ENCODE measurements around the gene EMX1.

EMX1 gene

DNA sequence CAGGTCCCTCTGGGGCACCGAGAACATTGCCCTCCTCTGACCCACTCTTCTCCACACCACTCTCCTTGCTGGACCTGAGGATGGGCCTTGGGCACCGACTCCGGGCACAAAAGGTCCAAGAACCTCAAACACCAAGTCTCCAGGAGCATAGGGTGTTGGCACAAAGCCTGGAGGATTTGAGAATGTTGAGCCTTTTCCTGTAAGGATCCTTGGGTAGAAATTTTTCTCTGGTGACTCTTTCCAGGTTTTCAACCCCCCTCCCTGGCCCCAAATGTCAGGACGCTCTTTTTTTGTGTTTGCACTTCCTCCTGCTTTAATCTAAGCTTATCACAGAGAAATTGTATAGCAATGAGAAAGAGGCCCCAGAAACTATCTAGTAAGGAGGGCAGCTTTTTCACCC lies 20.9 kb upstream of the EMX1 start:
- no peak overlapping the region for H3K27ac ChIP-seq (ENCODE audit: extremely low read depth, low read depth, low read length)
- no peaks in the 10 kb centered on the region for H3K4me1 ChIP-seq (ENCODE audit: control insufficient read depth, insufficient read depth, low read length)
- ChIA-PET CTCF (interaction anchor here (0.5 to 8.1 kb wide), 5 partner anchors 9 to 320 kb away, joined by 3 to 168 read pairs (median 15); partner anchors contain the start of gene SPR), POLR2A (interaction anchor here (0.6 kb wide), 1 partner anchor 78 kb away, joined by 3 read pairs; no protein-coding TSS in a partner anchor)
- no peaks in the 10 kb centered on the region for H3K9me3 ChIP-seq (ENCODE audit: control insufficient read depth, insufficient read depth, low read depth, low read length)
- no peak for TF ChIP-seq ZBTB21 (tag by site-specific recombination; IDR thresholded peaks at IDR 0.05)
- TF ChIP-seq ZNF510 (tag by site-specific recombination; IDR thresholded peaks at IDR 0.05; ENCODE audit: insufficient replicate concordance), result no peak
- TF ChIP-seq ZNF366 (tag by site-specific recombination; conservative IDR thresholded peaks at IDR 0.05), result no peak
- TF ChIP-seq ZNF155 (tag by site-specific recombination; IDR thresholded peaks at IDR 0.05), result no peak
- no peak for TF ChIP-seq YY2 (tag by site-specific recombination; IDR thresholded peaks at IDR 0.05)
- TF ChIP-seq ZNF791 (tag by site-specific recombination; IDR thresholded peaks at IDR 0.05), result no peak
- TF ChIP-seq ZXDB (tag by site-specific recombination; IDR thresholded peaks at IDR 0.05), result no peak
- TF ChIP-seq ZNF621 (tag by site-specific recombination; IDR thresholded peaks at IDR 0.05), result no peak
- no peak for TF ChIP-seq ZNF501 (tag by site-specific recombination; IDR thresholded peaks at IDR 0.05)
- TF ChIP-seq KLF17 (tag by site-specific recombination; IDR thresholded peaks at IDR 0.05), result no peak
- TF ChIP-seq ZNF654 (tag by site-specific recombination; IDR thresholded peaks at IDR 0.05; ENCODE audit: low read depth), result no peak
- TF ChIP-seq ZNF350 (tag by site-specific recombination; IDR thresholded peaks at IDR 0.05), result no peak
- no peak for TF ChIP-seq ZBTB17 (tag by site-specific recombination; IDR thresholded peaks at IDR 0.05)
- H3K36me3 ChIP-seq (ENCODE audit: control insufficient read depth in 2 of 2, insufficient read depth in 1 of 2, low read length in 2 of 2), result peaks cover 0 to 10% of the 10 kb centered on the region in 2 experiments; a peak in 1 of 3 replicates
- H3K4me3 ChIP-seq (ENCODE audit: low read depth, low read length), result no peak overlapping the region

DNA sequence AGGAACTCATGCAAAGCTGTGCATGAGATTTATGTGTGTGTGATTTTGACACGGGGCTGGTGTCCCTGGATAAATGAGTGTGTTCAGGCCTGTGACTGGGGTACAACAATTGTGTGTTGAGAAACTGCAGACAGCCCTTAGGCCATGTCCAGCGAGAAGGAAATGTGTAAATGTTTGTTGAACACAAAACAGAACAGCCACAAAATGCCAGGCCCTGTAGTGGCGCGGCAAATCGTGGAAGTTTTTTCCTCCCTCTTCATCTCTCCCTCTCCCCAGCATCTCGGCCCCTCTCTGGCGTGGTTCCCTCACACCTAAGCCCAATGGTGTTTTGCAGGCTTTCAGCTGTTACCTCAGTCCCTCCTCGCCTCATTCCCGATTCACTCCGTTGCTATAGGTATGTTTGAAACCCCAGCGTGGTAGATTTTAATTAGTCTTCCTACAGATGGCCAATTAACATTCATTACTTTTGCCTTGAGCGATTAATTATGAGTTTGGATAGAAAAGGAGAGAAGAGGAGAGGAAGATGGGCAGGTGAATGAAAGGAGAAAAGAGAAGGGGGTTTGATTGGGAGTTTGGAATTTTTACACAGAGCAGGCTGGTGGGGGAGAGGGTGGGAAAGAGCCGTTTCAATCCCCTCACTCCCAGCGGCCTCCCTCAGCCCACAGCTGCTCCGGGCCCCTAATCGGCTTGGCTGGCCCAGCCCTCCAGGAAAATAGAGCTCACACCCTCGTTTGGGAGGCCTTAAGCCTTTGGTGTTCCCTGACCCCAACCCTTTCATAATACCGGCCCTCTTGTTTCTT lies 19.3 kb upstream of the EMX1 start:
- Histone ChIP-seq H3K27ac (ENCODE audit: extremely low read depth, low read depth, low read length) (no peak overlapping the region), H3K4me1 (ENCODE audit: control insufficient read depth, insufficient read depth, low read length) (no peaks in the 10 kb centered on the region), H3K4me3 (ENCODE audit: low read depth, low read length) (no peak overlapping the region), H3K9me3 (ENCODE audit: control insufficient read depth, insufficient read depth, low read depth, low read length) (no peaks in the 10 kb centered on the region), H3K36me3 (ENCODE audit: control insufficient read depth in 2 of 2, insufficient read depth in 1 of 2, low read length in 2 of 2) (no peaks in the 10 kb centered on the region)
- CTCF ChIA-PET, result interaction anchor here (0.5 to 3.9 kb wide), 13 partner anchors 9 to 279 kb away, joined by 3 to 15 read pairs (median 3); partner anchors contain the start of genes EMX1 and SPR
- POLR2A ChIA-PET, result interaction anchor here (0.7 kb wide), 1 partner anchor 21 kb away, joined by 3 read pairs; no protein-coding TSS in a partner anchor
- TF ChIP-seq ZNF184 (tag by site-specific recombination; IDR thresholded peaks at IDR 0.05) (no peak), ZNF555 (tag by site-specific recombination; conservative IDR thresholded peaks at IDR 0.05) (no peak), SCRT1 (tag by site-specific recombination; IDR thresholded peaks at IDR 0.05; ENCODE audit: borderline replicate concordance) (no peak), ZNF202 (tag by site-specific recombination; IDR thresholded peaks at IDR 0.05; ENCODE audit: borderline replicate concordance) (no peak), KLF17 (tag by site-specific recombination; IDR thresholded peaks at IDR 0.05) (no peak), ZNF544 (tag by site-specific recombination; IDR thresholded peaks at IDR 0.05) (no peak), ZNF426 (tag by site-specific recombination; IDR thresholded peaks at IDR 0.05) (no peak), ZNF354C (tag by site-specific recombination; IDR thresholded peaks at IDR 0.05; ENCODE audit: borderline replicate concordance, low read depth) (no peak), ZNF341 (tag by site-specific recombination; IDR thresholded peaks at IDR 0.05; ENCODE audit: low read depth) (no peak)
- TF ChIP-seq, protein P1, sequence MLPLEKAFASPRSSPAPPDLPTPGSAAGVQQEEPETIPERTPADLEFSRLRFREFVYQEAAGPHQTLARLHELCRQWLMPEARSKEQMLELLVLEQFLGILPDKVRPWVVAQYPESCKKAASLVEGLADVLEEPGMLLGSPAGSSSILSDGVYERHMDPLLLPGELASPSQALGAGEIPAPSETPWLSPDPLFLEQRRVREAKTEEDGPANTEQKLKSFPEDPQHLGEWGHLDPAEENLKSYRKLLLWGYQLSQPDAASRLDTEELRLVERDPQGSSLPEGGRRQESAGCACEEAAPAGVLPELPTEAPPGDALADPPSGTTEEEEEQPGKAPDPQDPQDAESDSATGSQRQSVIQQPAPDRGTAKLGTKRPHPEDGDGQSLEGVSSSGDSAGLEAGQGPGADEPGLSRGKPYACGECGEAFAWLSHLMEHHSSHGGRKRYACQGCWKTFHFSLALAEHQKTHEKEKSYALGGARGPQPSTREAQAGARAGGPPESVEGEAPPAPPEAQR (tag by site-specific recombination; IDR thresholded peaks at IDR 0.05), result no peak

All from HEK293 (cell line).